HG02610 (cell line): ENCODE data around the gene PITX3.
"Not testable (repeated sequence)": the region's sequence is repeated elsewhere in the genome, so short reads cannot be mapped to it uniquely, and the experiment has no call there.

Experiments used
- ATAC-seq: cut with Tn5 transposase; IDR thresholded peaks from one replicate; pipeline ENCODE4 v1.9.1; 2021; ENCODE audit warnings: mild to moderate bottlenecking, moderate library complexity; ENCODE audit not compliant: unreplicated experiment

Gene PITX3

GRCh38 chr10:102229810-102230263 is 11.5 kb downstream of the PITX3 start:
- peak; percentile 43 for ATAC-seq

- no peak for ATAC-seq
Measured at GRCh38 chr10:102227050-102227449, 14.3 kb downstream of the PITX3 start.

- no peak for ATAC-seq
Measured at GRCh38 chr10:102226542-102226870, 14.8 kb downstream of the PITX3 start.

GRCh38 chr10:102225646-102226541 is 15.4 kb downstream of the PITX3 start, which contains the start of gene ELOVL3:
Gene ELOVL3, plus strand, starts transcription at chr10:102226299. Its CDS starts 250 bp downstream, at chr10:102226549.
- ATAC-seq, result peak; percentile 94

- no peak for ATAC-seq
Measured at GRCh38 chr10:102222797-102223196, 18.5 kb downstream of the PITX3 start.

GRCh38 chr10:102220612-102221011 is 20.7 kb downstream of the PITX3 start:
- ATAC-seq, result no peak

- no peak for ATAC-seq
Measured at GRCh38 chr10:102219370-102219769, 21.9 kb downstream of the PITX3 start.

- ATAC-seq, result not testable (repeated sequence)
Measured at GRCh38 chr10:102213599-102213998, 27.7 kb downstream of the PITX3 start.

GRCh38 chr10:102211615-102212299 is 29.6 kb downstream of the PITX3 start:
- ATAC-seq, result no peak

- ATAC-seq, result no peak
Measured at GRCh38 chr10:102208311-102209035, 32.8 kb downstream of the PITX3 start.

GRCh38 chr10:102202386-102202785 is 38.9 kb downstream of the PITX3 start:
- ATAC-seq, result no peak

GRCh38 chr10:102200751-102201640 is 40.3 kb downstream of the PITX3 start:
- ATAC-seq, result peak; percentile 56

- no peak for ATAC-seq
Measured at GRCh38 chr10:102198027-102198426, 43.3 kb downstream of the PITX3 start.

GRCh38 chr10:102196893-102197292 is 44.4 kb downstream of the PITX3 start:
- peak; percentile 67 for ATAC-seq

GRCh38 chr10:102195296-102195870 is 45.9 kb downstream of the PITX3 start:
- no peak for ATAC-seq

- no peak for ATAC-seq
Measured at GRCh38 chr10:102191956-102192355, 49.4 kb downstream of the PITX3 start.

GRCh38 chr10:102188941-102189898 is 52.1 kb downstream of the PITX3 start:
- ATAC-seq, result peak; percentile 49

- ATAC-seq, result no peak
Measured at GRCh38 chr10:102188298-102188940, 52.9 kb downstream of the PITX3 start.
